ENCODE results near the gene RAPGEF2. TPM values are rescaled to one million over a fixed set of nuclear protein-coding genes. Genes with fewer than 3 reads are reported as not detected.
"Not testable (repeated sequence)": the region's sequence is repeated elsewhere in the genome, so short reads cannot be mapped to it uniquely, and the experiment has no call there.

Gene RAPGEF2, protein sequence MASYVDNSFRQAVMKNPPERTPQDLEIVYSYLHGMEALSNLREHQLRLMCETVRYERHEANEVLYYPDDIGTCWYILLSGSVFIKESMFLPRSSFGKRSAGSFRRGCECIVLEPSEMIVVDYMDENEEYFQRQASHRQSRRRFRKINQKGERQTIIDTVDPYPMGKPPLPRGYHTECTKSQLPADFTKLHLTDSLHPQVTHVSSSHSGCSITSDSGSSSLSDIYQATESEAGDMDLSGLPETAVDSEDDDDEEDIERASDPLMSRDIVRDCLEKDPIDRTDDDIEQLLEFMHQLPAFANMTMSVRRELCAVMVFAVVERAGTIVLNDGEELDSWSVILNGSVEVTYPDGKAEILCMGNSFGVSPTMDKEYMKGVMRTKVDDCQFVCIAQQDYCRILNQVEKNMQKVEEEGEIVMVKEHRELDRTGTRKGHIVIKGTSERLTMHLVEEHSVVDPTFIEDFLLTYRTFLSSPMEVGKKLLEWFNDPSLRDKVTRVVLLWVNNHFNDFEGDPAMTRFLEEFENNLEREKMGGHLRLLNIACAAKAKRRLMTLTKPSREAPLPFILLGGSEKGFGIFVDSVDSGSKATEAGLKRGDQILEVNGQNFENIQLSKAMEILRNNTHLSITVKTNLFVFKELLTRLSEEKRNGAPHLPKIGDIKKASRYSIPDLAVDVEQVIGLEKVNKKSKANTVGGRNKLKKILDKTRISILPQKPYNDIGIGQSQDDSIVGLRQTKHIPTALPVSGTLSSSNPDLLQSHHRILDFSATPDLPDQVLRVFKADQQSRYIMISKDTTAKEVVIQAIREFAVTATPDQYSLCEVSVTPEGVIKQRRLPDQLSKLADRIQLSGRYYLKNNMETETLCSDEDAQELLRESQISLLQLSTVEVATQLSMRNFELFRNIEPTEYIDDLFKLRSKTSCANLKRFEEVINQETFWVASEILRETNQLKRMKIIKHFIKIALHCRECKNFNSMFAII (N-terminal part only)
- 49.3 TPM for total RNA-seq

DNA sequence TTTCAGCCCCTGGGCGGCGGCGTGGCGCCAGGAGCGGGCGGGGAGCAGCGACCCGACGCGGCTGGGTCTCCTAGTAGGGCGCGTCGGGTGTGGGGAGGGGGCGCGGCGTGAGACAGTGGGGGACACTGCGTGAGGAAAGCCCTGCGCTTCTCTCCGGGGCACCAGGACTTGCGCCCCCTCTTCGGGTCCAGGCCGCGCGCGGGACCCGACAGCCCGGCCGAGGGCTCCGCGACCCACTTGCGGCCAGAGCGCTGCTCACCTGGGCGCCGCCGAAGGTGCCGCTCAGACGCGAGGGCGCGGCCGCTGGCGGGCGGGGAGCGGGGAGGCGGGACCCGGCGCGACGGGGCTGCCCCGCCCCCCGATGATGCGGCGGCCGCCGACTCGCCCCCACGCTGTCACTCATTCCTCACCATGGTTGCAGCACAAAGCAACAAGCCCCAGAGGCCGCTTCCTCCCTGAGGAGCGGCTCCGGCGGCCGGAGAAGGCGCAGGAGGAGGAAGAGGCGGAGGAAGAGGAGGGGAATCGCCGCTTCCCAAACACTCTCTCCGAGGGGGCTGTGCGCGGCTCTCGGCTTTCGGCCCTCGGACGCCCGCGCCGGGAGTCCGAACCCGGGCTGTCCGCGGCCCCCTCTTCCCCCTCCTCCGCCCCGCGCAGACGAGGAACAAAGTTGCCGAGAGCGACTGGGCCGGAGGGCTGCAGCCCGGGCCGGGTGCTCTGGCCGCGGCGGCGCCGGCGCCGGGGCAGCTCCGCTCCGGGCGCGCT lies at the start of gene RAPGEF2:
TSS of gene RAPGEF2 (plus strand) at position 458 of the 762 bp plus-strand sequence. CDS start 1,084 bp downstream, outside the sequence.
- peak; percentile 95 for DNase-seq

DNA sequence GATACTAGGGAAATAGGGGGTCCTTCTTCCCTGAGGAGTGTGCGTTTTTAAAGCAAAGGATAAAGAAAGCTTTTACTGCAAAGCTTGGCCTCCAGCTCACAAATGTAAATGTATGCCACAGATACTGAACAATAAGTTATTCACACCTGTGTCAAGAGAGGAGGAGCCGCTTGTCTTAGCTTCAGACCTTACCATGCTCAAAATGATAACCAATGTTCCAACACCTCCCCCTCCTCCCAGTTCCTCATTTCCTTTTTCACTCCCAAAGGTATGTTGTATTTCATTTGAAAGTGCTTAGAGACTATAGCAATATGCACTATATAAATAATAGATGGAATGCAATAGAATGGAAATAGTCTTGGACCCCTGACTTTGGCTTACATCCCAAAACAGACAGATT lies 47.0 kb upstream of the RAPGEF2 start:
- DNase-seq: no peak

DNA sequence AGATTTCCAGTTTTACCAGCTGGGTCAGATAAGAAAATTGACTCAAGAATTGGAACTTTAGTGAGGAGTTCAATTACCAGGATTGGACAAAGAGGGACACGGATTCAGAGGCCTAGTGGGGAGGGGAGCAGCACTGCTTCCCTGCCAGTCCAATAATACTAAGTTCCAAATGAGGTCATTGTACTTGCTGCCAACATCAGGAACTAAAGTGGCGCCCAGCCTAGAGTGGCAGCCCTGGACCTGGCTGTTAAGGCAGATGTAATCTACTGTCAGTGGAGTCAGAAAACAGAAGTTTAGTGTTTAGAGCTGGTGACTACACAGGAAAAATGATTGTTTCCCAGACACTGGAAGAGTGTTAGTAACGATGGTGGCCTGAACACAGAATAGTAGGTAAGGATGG lies 42.7 kb upstream of the RAPGEF2 start:
- DNase-seq: no peak

DNA sequence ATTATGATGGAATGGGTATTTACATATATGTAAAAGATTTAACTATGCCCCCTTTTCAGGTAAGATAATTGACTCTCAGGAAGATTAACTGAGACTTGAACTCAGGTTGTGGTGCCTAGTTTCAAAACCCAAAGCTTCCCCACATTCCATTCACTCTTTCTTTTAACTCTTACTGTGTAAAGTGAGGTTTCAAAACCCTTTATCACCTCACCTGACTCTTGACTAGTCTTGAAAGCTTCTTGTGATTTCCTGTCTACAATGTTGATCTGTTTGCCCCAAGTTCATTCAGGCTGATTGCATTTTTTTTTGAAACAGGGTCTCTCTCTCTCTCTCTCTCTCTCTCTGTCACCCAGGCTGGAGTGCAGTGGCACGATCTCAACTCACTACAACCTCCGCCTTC lies 40.5 kb upstream of the RAPGEF2 start:
- no peak for DNase-seq

DNA sequence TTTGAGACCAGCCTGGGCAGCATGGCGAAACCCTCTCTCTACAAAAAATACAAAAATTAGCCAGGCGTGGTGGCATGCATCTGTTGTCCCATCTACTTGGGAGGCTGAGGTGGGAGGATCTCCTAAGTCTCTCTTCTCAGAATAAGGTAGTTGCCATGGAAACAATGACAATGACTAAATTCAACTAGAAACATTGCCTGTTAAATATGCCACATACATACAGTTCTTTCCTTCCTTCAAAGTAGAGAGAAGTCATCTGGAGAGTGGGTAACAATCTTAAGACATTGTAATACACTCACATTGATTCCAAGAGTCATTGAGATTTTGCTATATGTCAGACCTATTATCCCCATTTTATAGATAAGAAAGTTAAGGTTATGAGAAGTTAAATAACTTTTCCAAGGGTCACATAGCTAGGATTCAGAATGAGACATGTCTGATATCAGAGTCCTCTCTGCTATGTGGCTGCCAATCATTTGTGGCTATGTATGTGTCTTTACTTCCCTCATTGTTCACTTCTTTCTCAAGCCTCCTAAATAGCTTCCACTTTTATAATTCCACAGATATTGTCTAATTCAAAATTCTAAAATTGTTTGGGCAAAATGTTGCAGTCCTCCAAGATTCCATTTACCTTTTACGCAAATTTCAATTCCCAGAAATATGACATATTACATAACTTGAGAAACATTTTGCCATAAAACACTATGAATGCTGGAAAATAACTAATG lies 37.2 kb upstream of the RAPGEF2 start:
- no peak for DNase-seq

DNA sequence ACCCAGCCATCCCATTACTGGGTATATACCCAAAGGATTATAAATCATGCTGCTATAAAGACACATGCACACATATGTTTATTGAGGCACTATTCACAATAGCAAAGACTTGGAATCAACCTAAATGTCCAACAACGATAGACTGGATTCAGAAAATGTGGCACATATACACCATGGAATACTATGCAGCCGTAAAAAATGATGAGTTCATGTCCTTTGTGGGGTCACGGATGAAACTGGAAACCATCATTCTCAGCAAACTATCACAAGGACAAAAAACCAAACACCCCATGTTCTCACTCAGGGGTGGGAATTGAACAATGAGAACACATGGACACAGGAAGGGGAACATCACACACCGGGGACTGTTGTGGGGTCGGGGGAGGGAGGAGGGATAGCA lies 34.7 kb upstream of the RAPGEF2 start:
- DNase-seq: not testable (repeated sequence)

DNA sequence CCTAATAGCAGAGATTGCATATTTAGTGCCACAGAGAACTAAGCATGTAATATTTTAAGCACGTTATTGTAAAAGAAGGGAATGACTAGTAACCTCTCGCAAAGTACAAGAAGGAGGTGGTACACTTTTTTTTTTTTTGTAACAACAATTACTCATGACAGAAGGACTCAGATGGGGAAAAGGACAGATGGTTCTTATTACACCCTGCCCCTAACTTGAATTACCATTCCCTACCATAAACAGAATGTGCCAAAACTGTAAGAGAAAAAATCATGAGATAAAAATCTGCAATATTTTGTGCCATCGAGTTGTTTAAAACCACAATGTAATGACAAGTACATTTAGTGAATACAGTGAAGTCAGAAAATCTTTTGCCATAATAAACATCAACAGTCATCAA lies 33.0 kb upstream of the RAPGEF2 start:
- no peak for DNase-seq

DNA sequence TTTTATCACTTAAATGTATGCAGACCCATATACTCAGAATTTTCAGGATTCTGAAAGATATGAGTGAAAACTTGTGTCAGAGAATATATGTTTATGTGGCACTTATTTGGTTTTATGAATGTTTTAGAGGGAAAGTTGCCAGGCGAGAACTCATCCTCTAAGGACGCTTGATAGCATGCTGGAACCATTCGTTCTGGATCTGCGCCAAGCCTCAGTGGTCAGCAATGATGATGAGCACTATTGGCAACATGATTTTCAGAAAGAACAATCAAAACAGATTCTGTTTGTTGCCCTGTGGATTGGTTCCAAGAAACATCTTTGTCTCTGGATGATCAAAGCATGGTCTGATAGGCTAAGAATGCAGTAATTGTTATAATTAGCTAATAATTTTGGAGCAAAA lies 32.1 kb upstream of the RAPGEF2 start:
- peak; percentile 8 for DNase-seq

DNA sequence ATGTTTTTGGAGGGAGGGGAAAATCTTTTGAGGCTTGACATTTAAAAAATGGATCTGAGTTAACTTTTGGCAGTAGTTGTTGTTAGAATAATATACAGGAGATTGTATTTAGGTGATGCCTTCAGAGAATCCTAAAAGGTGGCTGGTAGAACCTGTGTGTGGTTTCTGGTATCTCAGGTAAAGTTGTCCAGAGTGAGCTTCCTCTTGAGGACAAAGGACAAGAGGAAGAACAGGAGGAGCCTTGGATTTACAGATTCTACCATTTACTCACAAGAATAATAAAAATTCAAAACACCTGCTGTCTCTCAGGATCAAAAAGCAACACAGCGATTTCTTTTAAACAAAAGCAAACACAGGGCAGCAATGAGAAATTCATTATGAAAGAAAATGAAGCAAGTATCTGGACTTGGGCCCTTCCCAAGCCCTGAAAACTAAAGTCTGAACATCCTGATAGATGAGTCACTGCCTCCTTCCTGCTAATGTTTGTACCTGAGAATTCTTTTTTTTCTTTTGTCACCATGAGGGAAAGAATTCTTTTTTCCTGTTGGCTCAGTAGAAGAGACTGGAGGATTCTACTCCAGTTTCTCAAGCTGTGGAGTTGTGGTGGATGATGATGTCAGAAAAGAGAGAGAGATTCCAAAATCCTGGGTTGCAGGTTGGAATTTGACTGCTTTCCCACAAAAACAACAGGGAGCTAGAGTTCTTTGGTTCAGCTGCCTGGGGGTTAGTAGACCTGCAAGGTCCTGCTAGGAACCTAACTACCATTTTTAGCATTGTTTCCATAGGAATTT lies 31.5 kb upstream of the RAPGEF2 start:
- no peak for DNase-seq

DNA sequence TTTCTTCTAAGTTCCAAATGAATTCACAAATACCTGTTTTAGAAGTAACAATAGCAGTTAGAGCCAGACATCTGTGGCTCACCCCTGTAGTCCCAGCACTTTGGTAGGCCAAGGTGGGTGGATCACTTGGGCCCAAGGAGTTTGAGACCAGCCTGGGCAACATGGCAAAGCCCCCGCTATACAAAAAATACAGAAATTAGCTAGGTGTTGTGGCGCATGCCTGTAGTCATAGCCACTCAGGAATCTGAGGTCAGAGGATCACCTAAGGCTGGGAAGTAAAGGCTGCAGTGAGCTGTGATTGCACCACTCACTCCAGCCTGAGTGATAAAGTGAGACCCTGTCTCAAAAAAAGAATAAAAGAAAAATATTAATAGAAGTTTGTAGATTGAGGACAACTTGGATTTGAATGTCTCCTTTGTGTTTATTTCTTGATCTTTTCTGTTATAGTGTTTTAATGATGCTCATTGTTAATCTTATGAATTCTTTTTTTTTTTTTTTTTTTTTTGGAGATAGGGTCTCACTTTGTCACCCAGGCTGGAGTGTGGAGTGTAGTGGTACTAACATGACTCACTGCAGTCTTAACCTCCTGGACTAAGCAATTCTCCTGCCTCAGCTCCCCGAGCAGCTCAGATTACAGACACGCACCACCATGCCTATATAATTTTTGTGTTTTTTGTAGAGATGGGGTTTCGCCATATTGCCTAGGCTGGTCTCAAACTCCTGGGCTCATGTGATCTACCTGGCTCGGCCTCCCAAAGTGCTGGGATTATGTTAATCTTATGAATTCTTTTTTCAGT lies 30.7 kb upstream of the RAPGEF2 start:
- no peak for DNase-seq

DNA sequence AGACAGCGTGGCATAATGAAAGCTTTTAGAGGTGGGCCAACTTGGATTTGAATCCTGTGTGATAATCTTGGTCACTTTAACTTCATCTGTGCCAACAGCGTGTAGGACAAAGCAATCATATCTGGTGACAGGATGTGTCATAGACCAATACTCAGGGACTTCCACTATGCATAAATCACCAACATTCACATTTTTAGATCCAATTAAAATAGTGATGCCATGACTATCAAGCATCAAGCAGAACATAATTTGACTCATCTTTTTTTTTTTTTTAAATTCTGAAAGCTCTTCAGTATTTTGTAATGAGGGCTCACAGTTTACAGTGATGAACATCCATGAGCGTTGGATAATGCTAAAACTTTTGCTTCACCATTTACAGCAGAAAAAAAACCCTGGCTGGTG lies 27.3 kb upstream of the RAPGEF2 start:
- no peak for DNase-seq

DNA sequence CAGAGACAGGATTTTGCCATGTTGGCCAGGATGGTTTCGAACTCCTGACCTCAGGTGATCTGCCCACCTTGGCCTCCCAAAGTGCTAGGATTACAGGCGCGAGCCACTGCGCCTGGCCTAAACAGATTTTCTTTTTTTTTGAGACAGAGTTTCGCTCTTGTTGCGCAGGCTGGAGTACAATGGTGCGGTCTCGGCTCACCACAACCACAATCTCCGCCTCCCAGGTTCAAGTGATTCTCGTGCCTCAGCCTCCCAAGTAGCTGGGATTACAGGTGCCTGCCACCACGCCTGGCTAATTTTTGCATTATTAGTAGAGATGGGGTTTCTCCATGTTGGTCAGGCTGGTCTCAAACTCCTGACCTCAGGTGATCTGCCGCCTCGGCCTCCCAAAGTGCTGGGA lies 25.9 kb upstream of the RAPGEF2 start:
- not testable (repeated sequence) for DNase-seq

DNA sequence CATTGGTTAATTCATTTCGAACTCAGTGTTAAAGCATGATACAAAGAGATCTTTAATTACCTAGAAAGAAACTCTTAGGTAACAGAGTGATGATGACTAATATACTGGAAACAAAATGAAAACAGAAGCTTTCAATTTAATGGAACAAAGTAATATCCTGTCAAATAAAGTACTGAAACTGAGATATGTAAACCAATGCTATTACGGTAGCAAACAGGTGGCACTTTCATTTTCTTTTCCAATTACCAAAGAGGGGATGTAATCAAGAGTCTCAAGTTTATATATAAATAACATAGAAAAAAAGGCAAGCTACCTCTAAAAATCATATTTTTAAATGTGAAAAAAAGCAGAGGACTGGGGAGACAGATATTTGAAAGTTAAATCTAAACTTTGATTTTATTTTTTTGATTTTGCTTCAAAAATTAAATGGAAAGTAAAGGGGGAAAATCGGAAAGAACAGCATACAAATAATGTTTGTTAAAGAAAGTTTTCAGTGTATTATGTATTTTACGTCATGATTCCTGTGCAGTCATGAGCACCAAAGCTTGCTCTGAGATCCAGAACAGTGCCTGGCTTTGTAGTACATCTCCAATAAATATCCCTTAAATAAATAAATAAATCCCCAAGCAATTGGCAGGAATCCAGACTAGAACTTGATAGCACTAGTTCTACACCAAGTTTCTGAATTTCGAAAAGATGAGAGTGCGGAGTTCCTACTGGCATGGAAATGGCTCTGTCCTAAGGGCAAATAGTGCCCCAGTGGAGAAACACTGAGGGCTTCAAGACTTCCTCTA lies 25.0 kb upstream of the RAPGEF2 start:
- DNase-seq: peak; percentile 7

DNA sequence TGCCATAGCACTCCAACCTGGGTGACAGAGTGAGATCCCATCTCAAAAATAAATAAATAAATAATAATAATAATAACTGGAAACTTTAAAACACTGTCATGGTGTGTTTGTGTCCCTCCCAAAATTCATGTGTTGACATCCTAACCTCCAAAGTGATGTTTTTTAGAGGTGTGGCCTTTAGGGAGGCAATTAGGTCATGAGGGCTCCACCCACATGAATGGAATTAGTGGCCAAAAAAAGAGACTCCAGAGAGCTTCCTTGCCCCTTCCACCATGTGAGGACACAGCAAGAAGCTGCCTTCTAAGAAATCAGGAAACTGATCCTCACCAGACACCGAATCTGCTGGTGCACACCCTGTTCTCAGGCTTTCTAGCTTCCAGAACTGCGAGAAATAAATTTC lies 23.8 kb upstream of the RAPGEF2 start:
- DNase-seq: no peak

DNA sequence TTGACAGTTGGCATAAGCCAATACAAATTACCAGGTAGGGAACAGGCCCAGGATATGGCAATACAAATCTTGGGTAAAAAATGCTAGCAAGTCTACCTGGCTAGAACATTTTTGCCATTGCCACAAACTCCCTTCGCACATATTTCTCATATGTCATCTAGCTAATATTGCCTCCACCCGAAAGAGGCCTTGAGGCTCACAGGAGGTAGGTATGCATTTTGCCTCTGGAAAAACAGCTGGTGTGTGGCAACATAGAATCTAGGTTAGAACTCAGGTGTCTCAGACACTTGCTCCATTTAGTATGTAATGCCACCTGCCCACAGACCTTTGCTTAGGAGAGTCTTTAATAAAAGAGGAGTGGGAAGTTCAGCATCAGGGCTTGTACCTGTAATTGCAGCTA lies 16.3 kb upstream of the RAPGEF2 start:
- DNase-seq: no peak

DNA sequence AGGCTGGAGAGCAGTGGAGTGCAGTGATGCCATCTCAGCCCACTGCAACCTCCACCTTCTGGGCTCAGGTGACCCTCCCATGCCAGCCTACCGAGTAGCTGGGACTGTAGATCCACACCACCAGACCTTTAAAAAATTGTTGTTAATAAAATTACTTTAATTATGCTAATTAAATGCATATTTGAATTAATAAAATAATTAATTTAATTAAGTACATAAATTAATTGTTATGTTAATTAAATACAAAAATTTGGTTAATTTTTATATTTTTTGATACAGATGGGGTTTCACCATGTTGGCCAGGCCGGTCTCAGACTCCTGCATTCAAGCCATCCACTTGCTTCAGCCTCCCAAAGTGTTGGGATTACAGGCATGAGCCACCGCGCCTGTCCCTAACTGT lies 12.6 kb upstream of the RAPGEF2 start:
- no peak for DNase-seq

DNA sequence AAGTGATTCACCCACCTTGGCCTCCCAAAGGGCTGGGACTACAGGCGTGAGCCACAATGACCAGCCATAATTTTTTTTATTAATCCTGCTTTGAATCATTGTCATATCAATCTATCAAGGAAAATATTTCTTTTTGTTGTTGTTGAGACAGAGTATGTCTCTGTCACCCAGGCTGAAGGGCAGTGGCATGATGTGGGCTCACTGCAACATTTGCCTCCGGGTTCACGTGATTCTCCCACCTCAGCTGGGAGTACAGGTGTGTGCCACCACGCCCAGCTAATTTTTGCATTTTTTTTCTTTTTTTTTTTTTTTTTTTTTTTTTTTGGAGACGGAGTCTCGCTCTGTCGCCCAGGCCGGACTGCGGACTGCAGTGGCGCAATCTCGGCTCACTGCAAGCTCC lies 8.7 kb upstream of the RAPGEF2 start:
- DNase-seq: not testable (repeated sequence)

DNA sequence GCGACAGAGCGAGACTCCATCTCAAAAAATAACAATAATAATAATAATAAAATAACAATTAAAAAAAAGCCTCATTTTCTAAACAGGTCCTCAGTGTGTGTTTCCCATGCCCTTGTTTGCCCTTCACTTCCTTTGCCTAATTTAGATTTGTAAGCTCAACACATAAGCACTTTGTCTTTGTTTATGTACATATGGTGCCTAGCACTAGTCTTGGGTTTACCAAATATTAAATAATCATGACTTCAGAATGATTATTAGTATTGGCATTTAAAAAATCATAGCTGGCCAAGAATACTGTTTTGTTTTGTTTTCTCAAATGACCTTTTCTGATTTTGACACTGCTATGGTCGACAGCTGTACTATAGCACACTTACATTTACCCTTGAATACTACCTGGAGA lies 6.4 kb upstream of the RAPGEF2 start:
- DNase-seq: no peak

DNA sequence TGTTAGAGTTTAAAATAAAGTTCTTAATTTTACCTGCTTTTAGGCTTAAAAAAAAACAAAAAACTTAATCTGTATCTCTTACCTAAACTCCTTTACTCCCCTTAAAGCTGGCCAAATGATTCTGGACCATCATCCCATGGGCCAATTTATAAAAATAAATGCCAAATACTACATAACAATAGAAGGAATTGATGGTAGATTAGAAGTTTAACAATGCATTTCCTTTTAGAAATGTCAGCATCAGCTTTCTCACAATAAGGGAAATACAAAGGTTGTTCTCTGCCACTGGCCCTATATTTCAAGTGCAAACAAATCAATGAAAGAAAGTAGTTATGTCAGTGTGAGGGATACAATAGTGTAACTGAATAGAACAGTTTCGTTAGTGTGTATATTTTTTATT lies 5.7 kb upstream of the RAPGEF2 start:
- no peak for DNase-seq
